GM15510 (cell line): ENCODE data around the gene FSIP2.

ENCODE experiments used
- POLR2A ChIP-seq: IDR thresholded peaks from 3 replicates; pipeline ENCODE4 v1.6.1; 2011; ENCODE audit warnings: borderline replicate concordance; ENCODE audit not compliant: insufficient read length; ENCODE audit errors: extremely low read depth

FSIP2 gene

DNA sequence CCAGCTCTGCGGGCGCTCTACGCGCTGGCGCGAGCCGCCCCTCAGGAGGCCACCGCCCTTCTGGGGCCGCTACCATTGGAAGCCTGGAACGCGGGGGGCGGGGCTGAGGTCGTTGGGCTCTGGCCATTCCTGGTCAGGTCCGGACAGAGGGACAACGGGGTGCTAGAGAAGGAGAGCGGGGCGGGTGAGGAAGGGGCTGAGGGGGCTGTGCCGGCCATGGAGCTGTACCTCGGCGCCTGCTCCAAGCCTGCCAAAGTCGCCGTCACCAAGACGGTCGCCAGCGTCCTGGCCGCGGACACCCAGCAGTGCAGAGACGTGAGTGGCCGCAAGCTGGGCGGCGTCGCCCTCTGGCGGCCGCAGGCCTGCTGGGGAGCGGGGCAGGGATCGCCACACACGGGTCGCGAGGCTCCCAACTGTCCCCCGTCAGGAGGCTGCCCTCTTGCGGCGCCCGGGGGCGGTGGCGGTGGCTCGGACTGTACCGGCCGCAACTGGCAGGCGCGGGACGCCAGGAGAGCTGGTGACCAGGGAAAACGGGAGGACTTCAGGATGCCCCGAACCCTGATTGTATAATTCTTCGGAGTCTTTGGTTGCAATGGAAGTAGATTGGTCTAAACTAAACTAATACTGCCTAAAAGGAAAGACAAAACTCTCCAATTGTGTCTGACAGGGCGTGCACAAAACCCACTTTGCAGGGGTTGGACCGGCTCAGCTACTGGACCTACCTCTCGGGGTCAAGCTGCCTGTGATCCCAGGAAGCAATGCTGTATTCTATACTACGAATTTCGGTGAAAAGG is at the start of gene FSIP2:
FSIP2 (plus strand) TSS at position 126 of the 794 bp plus-strand sequence; CDS start at position 217, 91 bp downstream.
- TF ChIP-seq POLR2A, result no peak

DNA sequence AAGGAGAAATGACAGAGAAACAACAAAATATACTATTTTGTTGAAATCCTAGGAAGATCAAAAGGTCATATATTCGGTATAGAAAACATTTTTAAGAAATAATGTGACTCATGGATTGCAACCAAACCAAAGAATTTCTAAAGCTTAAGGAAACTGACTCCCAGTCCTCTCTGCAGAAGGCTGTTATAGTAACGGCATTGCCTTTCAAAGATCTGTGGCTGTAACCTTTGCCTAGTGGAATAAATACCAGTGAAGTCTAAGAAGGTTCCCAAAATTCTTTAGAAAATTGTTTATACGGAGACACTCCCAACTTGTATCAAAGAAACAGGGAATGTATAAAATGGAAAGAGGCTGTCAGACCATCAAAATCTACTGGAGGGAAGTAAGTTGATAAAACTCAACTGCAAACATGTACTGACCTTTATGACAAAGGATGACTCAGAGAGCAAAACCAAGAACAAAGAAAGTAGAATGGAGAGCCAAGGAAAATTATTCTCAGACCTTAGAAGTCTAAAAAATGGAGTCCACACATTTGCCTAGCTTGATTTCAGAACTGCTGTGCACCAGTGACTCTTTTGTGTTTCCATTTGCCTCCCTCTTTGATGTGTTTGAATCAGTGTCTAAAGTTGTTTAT is 48.6 kb upstream of the FSIP2 start:
- no peak for TF ChIP-seq POLR2A

GRCh38 chr2:185695711-185696235 is 42.8 kb upstream of the FSIP2 start:
- no peak for TF ChIP-seq POLR2A

DNA sequence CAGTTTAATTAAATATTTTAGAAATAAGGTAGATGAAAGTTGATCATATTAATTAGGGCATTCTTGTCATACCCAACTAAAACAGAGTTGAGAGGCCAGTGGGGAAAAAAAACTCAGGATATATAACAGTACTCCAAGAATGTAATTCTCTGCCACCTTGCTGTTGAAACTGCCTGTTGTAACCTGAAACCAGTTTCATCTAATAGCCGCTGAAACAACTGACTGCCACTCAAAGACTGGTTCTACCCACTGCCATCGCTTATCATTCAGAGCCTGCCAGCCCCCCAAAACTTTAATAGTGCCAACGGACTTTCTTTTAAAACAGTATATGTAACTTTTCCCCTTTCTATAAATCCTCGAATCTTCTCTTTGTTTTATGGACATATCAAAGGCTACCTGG is 37.7 kb upstream of the FSIP2 start:
- TF ChIP-seq POLR2A, result no peak

DNA sequence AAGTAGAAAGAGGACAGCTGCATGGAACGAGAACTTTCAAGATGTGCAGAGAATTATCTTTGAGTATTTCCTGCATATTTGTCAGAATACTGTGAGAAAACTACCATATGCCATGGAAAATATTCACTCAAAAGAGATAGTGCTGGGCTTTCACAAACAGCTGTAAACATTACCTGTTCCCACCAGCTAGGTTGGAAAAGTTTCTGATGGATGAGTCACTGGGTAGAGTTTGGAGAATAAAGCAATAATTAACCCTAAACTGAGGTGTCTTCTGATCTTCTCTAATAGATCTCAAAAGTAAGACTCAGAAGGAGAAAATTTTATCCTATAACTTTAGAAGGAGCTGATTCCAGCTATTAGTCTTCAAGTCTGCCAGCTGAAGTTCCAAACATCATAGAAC is 3.9 kb upstream of the FSIP2 start:
- no peak for TF ChIP-seq POLR2A

- TF ChIP-seq POLR2A, result no peak
These were observed 2.4 kb upstream of the FSIP2 start for GRCh38 chr2:185736210-185736609.

- no peak for TF ChIP-seq POLR2A
These were observed 7.6 kb downstream of the FSIP2 start for GRCh38 chr2:185745864-185746859.

DNA sequence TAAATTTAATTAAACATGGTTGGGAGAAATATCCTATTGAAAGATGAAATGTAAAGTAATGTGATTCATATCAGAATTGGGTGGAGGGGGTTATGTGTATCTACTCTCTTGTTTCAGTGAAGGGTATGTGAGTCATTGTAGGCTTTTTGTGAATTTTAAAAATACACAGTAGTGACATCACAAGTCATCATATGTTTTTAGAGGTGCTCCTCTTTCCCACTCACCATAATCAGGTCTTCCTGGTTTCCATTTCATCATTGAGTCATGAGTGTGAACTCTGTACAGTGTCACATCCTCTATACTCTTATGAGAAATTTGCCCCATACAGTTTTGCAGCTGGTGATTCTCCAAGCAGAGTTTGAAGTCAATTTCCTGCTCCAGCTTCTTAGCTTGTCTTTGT is 18.8 kb downstream of the FSIP2 start:
- TF ChIP-seq POLR2A, result no peak

DNA sequence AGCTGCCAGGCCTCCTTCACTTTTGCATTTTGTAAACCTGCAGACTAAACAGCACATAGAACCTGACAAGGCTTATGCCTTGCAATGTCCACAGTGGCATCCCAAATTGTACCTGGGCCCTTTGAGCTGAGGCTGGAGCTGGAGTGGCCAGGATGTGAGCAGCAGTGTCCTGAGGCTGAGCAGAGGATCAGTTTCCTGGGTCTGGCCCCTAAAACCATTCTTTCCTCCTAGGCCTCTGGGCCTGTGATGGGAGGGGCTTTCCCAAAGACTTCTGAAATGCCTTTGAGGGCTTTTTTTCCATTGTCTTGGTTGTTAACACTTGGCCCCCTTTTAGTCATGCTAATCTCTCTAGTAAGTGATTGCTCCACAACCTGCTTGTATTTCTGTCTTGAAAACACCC is 32.8 kb downstream of the FSIP2 start:
- no peak for TF ChIP-seq POLR2A

DNA sequence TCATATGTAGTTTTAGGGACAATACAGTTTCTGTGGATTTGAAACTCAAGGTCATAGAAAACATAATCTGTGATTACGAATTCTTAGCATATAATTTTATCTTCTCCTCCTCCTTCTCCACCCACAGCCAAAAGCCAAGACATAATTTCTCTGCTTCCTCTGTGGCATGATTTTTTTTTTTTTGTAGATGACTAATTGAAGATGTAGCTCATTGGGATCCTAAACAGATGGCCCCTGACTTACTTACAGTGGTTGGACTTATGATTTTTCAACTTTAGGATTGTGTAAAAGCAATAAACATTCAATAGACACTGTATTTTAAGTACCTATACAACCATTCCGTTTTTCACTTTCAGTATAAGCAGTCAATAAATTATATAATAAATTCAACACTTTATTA is 42.3 kb downstream of the FSIP2 start:
- no peak for TF ChIP-seq POLR2A

GRCh38 chr2:185782223-185782769 is 43.7 kb downstream of the FSIP2 start:
- no peak for TF ChIP-seq POLR2A

- TF ChIP-seq POLR2A, result no peak
These were observed 46.6 kb downstream of the FSIP2 start for GRCh38 chr2:185785156-185785555.

DNA sequence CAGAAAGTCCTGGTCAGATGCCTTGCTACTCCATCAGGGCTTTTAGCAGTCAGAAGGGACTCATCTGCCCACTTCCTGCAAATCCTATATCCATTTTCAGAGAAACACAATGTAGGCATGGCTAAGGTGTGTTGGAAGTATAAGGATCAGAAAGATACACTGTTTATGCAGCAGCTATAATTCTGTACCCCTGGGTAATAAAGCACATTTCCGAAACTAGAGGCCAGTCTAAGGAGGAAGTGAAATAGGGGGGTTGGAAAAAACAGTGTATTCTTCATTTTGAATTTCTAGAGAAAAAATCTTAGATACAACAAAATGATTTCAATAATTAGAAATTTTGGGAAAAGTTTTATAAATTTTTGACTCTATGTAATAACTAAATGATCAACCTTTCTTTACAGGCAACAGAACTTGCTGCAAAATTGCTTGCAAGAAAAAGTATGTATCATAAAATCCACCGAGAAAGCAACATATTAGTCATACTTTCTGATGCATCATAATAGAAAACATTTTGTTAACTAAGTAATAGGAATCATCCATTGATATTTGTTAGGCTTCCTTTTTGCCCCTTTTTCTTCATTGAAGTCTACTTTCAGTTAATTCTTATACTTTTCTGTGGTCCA is 47.4 kb downstream of the FSIP2 start:
- TF ChIP-seq POLR2A, result no peak

DNA sequence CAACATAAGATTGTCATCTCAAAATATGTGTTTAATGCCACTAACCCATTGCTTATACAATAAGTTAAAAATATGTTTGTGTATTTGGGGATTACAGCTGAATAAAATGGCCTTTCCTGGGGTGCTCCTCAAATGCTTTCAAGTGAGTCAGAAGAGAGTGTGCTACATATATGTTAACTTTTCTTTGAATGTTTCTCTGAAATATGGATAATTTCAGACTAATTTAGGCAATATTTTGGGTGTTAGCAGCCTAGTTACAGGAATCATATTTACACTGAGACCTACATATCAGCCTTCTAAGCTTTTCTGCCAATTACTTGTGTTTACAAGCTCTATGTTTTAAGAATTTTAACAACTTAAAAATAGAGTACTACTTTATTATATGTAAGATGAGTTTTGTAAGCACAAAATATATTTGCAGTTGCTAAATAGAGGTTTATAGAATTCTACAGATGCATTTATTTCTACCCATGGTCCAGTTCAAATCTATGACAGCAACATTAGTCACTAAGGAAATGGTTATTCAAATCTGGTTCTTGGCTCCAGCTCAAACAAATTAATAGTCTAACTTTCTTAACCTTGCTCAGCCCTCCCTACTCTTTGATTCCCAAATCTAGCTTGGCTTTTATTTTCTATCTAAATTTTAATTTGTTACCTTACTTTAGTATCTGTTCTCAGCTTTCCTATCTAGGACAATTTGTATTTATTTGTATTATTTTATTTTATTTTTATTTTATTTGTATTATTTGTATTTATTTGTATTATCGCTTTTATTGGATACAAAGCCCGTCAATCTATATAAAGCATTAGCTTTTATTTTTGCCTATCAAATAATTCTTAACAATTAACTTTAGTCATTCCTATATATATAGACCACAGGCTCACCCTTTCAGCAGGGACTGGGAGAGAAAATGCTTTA is 48.9 kb downstream of the FSIP2 start:
- no peak for TF ChIP-seq POLR2A

- TF ChIP-seq POLR2A, result no peak
These were observed 51.8 kb downstream of the FSIP2 start for GRCh38 chr2:185790361-185790760.
